IMR-90 (cell line): ENCODE measurements around the gene ARVCF. TPM values are rescaled to one million over a fixed set of nuclear protein-coding genes. Genes with fewer than 3 reads are reported as not detected.

Experiments used
- ATAC-seq: fragments of 200-7000 bp; cut with Tn5 transposase; 2 replicates; pipeline ENCODE4 v1.9.1; 2020; ENCODE audit warnings: low read depth, mild to moderate bottlenecking, moderate library complexity
- BruUV-seq: library from RNA; stranded (reverse); fragments of 400-500 nt; replicated peaks from 2 replicates; lab custom pipeline; 2021; lab: Mats Ljungman, UMichigan
- CTCF ChIA-PET: fragments of 300-600 bp; formaldehyde crosslinking; extraction: SDS; loops from one replicate; lab custom pipeline; 2021; ENCODE audit warnings: antibody characterized with exemption; lab: Yijun Ruan, JAX
- POLR2A ChIA-PET: fragments of 300-600 bp; sonication (Branson Sonifier 250); formaldehyde crosslinking; loops from one replicate; lab custom pipeline; 2022; ENCODE audit warnings: antibody characterized with exemption; ENCODE audit not compliant: unreplicated experiment; lab: Charles Lee
- DNase-seq: peaks from one replicate; pipeline ENCODE4 v3.0.0; 2013
- H2AFZ ChIP-seq: replicated peaks from 2 replicates; pipeline ENCODE3; 2013; ENCODE audit warnings: low read length, mild to moderate bottlenecking; ENCODE audit not compliant: poor library complexity
- H2AK5ac ChIP-seq: 2 replicates; pipeline ENCODE4 v1.6.1; 2013; ENCODE audit warnings: low read depth, low read length, inconsistent platforms
- H2AK9ac ChIP-seq: replicated peaks from 2 replicates; pipeline ENCODE3; 2013; ENCODE audit warnings: mild to moderate bottlenecking, low read depth, low read length, moderate library complexity; ENCODE audit not compliant: poor library complexity
- H2BK120ac ChIP-seq: 2 replicates; pipeline ENCODE4 v1.6.1; 2013; ENCODE audit warnings: low read depth, low read length, inconsistent platforms
- H2BK15ac ChIP-seq: 3 replicates; pipeline ENCODE4 v1.6.1; 2013; ENCODE audit warnings: low read depth, low read length, inconsistent platforms
- H2BK20ac ChIP-seq: 2 replicates; pipeline ENCODE4 v1.6.1; 2013; ENCODE audit warnings: low read depth, mild to moderate bottlenecking, inconsistent platforms, low read length, moderate library complexity
- H2BK5ac ChIP-seq: 2 replicates; pipeline ENCODE4 v1.6.1; 2013; ENCODE audit warnings: mild to moderate bottlenecking, low read depth, low read length, inconsistent platforms; ENCODE audit not compliant: poor library complexity, severe bottlenecking
- H3K14ac ChIP-seq: replicated peaks from 2 replicates; pipeline ENCODE4 v1.6.1; 2013; ENCODE audit warnings: low read depth, low read length, inconsistent platforms
- H3K18ac ChIP-seq: 2 replicates; pipeline ENCODE4 v1.6.1; 2013; ENCODE audit warnings: low read depth, low read length, control low read depth
- H3K23ac ChIP-seq: 2 replicates; pipeline ENCODE4 v1.6.1; 2013; ENCODE audit warnings: low read depth, low read length, inconsistent platforms
- H3K27ac ChIP-seq: 2 replicates; pipeline ENCODE4 v1.5.1; 2013; ENCODE audit warnings: mild to moderate bottlenecking, control low read depth, low read length; ENCODE audit not compliant: insufficient read depth
- H3K27me3 ChIP-seq: 2 replicates; pipeline ENCODE4 v1.6.1; 2013; ENCODE audit warnings: low read length; ENCODE audit not compliant: control insufficient read depth, insufficient read depth
- H3K36me3 ChIP-seq: 2 replicates; pipeline ENCODE4 v1.6.1; 2013; ENCODE audit warnings: low read length, mixed read lengths; ENCODE audit not compliant: control insufficient read depth, insufficient read depth
- H3K4ac ChIP-seq: 2 replicates; pipeline ENCODE4 v1.6.1; 2013; ENCODE audit warnings: low read depth, low read length, inconsistent platforms
- H3K4me1 ChIP-seq: 2 replicates; pipeline ENCODE4 v1.6.1; 2013; ENCODE audit warnings: low read length, mixed read lengths; ENCODE audit not compliant: control insufficient read depth, insufficient read depth
- H3K4me2 ChIP-seq: 2 replicates; pipeline ENCODE4 v1.6.1; 2013; ENCODE audit warnings: low read depth, mild to moderate bottlenecking, control low read depth, low read length, moderate library complexity
- H3K4me3 ChIP-seq: 2 replicates; pipeline ENCODE4 v1.5.1; 2013; ENCODE audit warnings: low read depth, mild to moderate bottlenecking, control low read depth, low read length, moderate library complexity; ENCODE audit not compliant: insufficient read depth
- H3K56ac ChIP-seq: 2 replicates; pipeline ENCODE4 v1.6.1; 2013; ENCODE audit warnings: low read length, inconsistent platforms; ENCODE audit not compliant: insufficient read depth; ENCODE audit errors: extremely low read depth
- H3K79me1 ChIP-seq, 2 experiments: 2 replicates each; pipeline ENCODE4 v1.6.1; 2013; ENCODE audit warnings: low read length in 2 of 2, inconsistent platforms in 1 of 2, low read depth in 1 of 2
- H3K9ac ChIP-seq: 2 replicates; pipeline ENCODE4 v1.6.1; 2013; ENCODE audit warnings: low read depth, low read length, control low read depth
- H3K9me1 ChIP-seq: 2 replicates; pipeline ENCODE4 v1.6.1; 2013; ENCODE audit warnings: low read length, inconsistent platforms; ENCODE audit not compliant: insufficient read depth
- H3K9me3 ChIP-seq: 2 replicates; pipeline ENCODE4 v1.6.1; 2013; ENCODE audit warnings: low read length; ENCODE audit not compliant: control insufficient read depth, insufficient read depth
- H4K20me1 ChIP-seq: 2 replicates; pipeline ENCODE4 v1.6.1; 2013; ENCODE audit warnings: low read length, inconsistent platforms; ENCODE audit not compliant: insufficient read depth
- H4K5ac ChIP-seq: 2 replicates; pipeline ENCODE4 v1.6.1; 2013; ENCODE audit warnings: mild to moderate bottlenecking, low read depth, low read length, control low read depth
- H4K8ac ChIP-seq, 2 experiments: 2 replicates each; pipeline ENCODE4 v1.6.1; 2013; ENCODE audit warnings: low read depth in 2 of 2, low read length in 2 of 2, control low read depth in 1 of 2, inconsistent platforms in 1 of 2
- H4K91ac ChIP-seq: 2 replicates; pipeline ENCODE4 v1.6.1; 2013; ENCODE audit warnings: low read depth, low read length, inconsistent platforms; ENCODE audit not compliant: insufficient read depth
- CEBPB ChIP-seq: IDR thresholded peaks from 2 replicates; pipeline ENCODE4 v1.6.1; 2012; ENCODE audit warnings: low read depth, low read length, improper control_type of control experiment
- FOS ChIP-seq: fragments of 150-350 bp; IDR thresholded peaks from 2 replicates; pipeline ENCODE4 v1.6.1; 2016; ENCODE audit warnings: low read depth, low read length
- MAZ ChIP-seq: IDR thresholded peaks from 2 replicates; pipeline ENCODE4 v1.6.1; 2012; ENCODE audit warnings: low read depth, mild to moderate bottlenecking, low read length, improper control_type of control experiment, moderate library complexity, borderline replicate concordance
- POLR2A ChIP-seq: IDR thresholded peaks from 2 replicates; pipeline ENCODE4 v1.6.1; 2012; ENCODE audit warnings: mild to moderate bottlenecking, low read depth, low read length
- RAD21 ChIP-seq: IDR thresholded peaks from 2 replicates; pipeline ENCODE4 v1.6.1; 2012; ENCODE audit warnings: low read length, improper control_type of control experiment
- RFX5 ChIP-seq: IDR thresholded peaks from 2 replicates; pipeline ENCODE4 v1.8.0; 2012; ENCODE audit warnings: low read depth, mild to moderate bottlenecking, low read length, moderate library complexity
- WGBS, 2 experiments: methylation state at CpG; one replicate each; pipeline versions ENCODE4 v1.1.5 to v1.1.7; 2013; ENCODE audit warnings: missing lambda C conversion rate in 2 of 2; ENCODE audit not compliant: insufficient read length in 1 of 2; ENCODE audit errors: extremely low coverage in 2 of 2; 5-methylcytosine and 5-hydroxymethylcytosine counted together
- dilution Hi-C: fragments of 300-500 bp; cut with HindIII; formaldehyde crosslinking; loops from one replicate; pipeline ENCODE4 v1.14.3; 2018; ENCODE audit warnings: low sequenced_read_pairs; ENCODE audit not compliant: unreplicated experiment
- in situ Hi-C: fragments of 300-500 bp; cut with MboI; formaldehyde crosslinking; loops from 3 replicates; pipeline ENCODE4 v1.14.3; 2019; ENCODE audit warnings: low sequenced_read_pairs, inconsistent platforms, mixed read lengths
- intact Hi-C: fragments of 100-400 bp; cut with micrococcal nuclease; formaldehyde crosslinking; loops from 2 replicates; pipeline ENCODE4 v1.10.0; 2022
- polyA plus RNA-seq, 3 experiments: library from polyadenylated mRNA; depleted of rRNA; stranded (reverse); fragments of >200 nt; gene quantifications; 2 replicates each; pipeline ENCODE4 v1.2.3, GENCODE V29; 2012; ENCODE audit warnings: low replicate concordance in 1 of 3
- total RNA-seq: library from RNA; depleted of rRNA; stranded (reverse); fragments of >200 nt; gene quantifications from 2 replicates; pipeline ENCODE4 v1.2.3, GENCODE V29; 2012

Gene ARVCF
- total and polyA plus RNA-seq, 2 of the 4 experiments (the other 2 are of a cell fraction): 8.6 to 14.1 TPM

- H3K36me3 ChIP-seq: peaks cover 35% of the 10 kb centered on the region
- H4K5ac ChIP-seq: no peak overlapping the region
- in situ Hi-C loops: no loop called here
- H3K4me3 ChIP-seq: no peak overlapping the region
- no peak for DNase-seq
- BruUV-seq: no TSS peak
- H4K20me1 ChIP-seq: no peaks in the 10 kb centered on the region; the same call in 1 of the 2 replicates
- H3K9me1 ChIP-seq: peaks cover 6% of the 10 kb centered on the region
- no peak overlapping the region for H3K27ac ChIP-seq
- peak overlapping the region; percentile 42 for H2AK9ac ChIP-seq
- H2BK20ac ChIP-seq: no peak overlapping the region
- intact Hi-C loops: no loop called here
- H3K18ac ChIP-seq: no peak overlapping the region
- H3K4ac ChIP-seq: no peak overlapping the region
- no peak overlapping the region for H2BK120ac ChIP-seq
- no peaks in the 10 kb centered on the region for H3K9me3 ChIP-seq
- POLR2A ChIA-PET: no interaction called here
- dilution Hi-C loops: no loop called here
- no peak overlapping the region for H4K8ac ChIP-seq
- no peak overlapping the region for H4K91ac ChIP-seq
- H3K23ac ChIP-seq: no peak overlapping the region
- no peak overlapping the region for H3K9ac ChIP-seq
- WGBS, 2 experiments: 91% methylated on average over 6 of the region's 18 CpGs; no CpG with 5 or more reads in 1 of the 2 experiments
- no peak for ATAC-seq
- CTCF ChIA-PET: no interaction called here
- H2AK5ac ChIP-seq: no peak overlapping the region
- TF ChIP-seq RAD21: no peak
- no peak for TF ChIP-seq FOS
- no peak for TF ChIP-seq POLR2A
- no peak for TF ChIP-seq MAZ
- TF ChIP-seq CEBPB: no peak
- no peak for TF ChIP-seq RFX5
- H2BK15ac ChIP-seq: no peak overlapping the region
- peaks cover 5 to 8% of the 10 kb centered on the region in 2 experiments; a peak in 1 of 4 replicates for H3K79me1 ChIP-seq
- H2BK5ac ChIP-seq: no peak overlapping the region
- no peak overlapping the region for H2AFZ ChIP-seq
- no peaks in the 10 kb centered on the region for H3K4me1 ChIP-seq
- H3K4me2 ChIP-seq: no peak overlapping the region
- no peaks in the 10 kb centered on the region for H3K27me3 ChIP-seq
- H3K14ac ChIP-seq: no peak overlapping the region
- H3K56ac ChIP-seq: no peak overlapping the region
Measured at GRCh38 chr22:20062043-20062765, 45.6 kb upstream of the ARVCF start.
